Progenitor cell of endocrine pancreas (in vitro differentiated cells): ENCODE data around the gene LGALS3. TPM values are rescaled to one million over a fixed set of nuclear protein-coding genes. Genes with fewer than 3 reads are reported as not detected.
A peak's percentile ranks its signal among the peaks of the same experiment; 100 is the strongest.

ENCODE experiments used
- DNase-seq: peaks from one replicate; pipeline ENCODE4 v3.0.0; 2021; ENCODE audit warnings: low spot score; ENCODE audit not compliant: unreplicated experiment
- H3K27ac Mint-ChIP-seq: 2 replicates; pipeline ENCODE4 v1.8.0; 2021; ENCODE audit warnings: mild to moderate bottlenecking, moderate library complexity, mixed read lengths
- H3K27me3 Mint-ChIP-seq: 2 replicates; pipeline ENCODE4 v1.8.0; 2021; ENCODE audit warnings: mixed read lengths
- H3K36me3 Mint-ChIP-seq: 2 replicates; pipeline ENCODE4 v1.8.0; 2022; ENCODE audit warnings: mixed read lengths; ENCODE audit not compliant: insufficient read depth
- H3K4me1 Mint-ChIP-seq: 2 replicates; pipeline ENCODE4 v1.8.0; 2021; ENCODE audit warnings: low read depth, mixed read lengths
- H3K4me3 Mint-ChIP-seq: 2 replicates; pipeline ENCODE4 v1.8.0; 2021; ENCODE audit warnings: low read depth, mild to moderate bottlenecking, moderate library complexity, mixed read lengths
- H3K9me3 Mint-ChIP-seq: 2 replicates; pipeline ENCODE4 v1.8.0; 2021; ENCODE audit warnings: low read depth, mixed read lengths
- CTCF ChIP-seq: fragments of 200-600 bp; sonication (generic); IDR thresholded peaks from one replicate; pipeline ENCODE4 v1.5.0; 2021; ENCODE audit warnings: antibody characterized with exemption, mild to moderate bottlenecking; ENCODE audit not compliant: unreplicated experiment
- total RNA-seq: library from RNA; stranded (reverse); gene quantifications from 2 replicates; pipeline ENCODE4 v1.2.1, GENCODE V29; 2021

LGALS3 gene
- total RNA-seq, 1 donor from 2014 or later = 27.0 TPM

DNA sequence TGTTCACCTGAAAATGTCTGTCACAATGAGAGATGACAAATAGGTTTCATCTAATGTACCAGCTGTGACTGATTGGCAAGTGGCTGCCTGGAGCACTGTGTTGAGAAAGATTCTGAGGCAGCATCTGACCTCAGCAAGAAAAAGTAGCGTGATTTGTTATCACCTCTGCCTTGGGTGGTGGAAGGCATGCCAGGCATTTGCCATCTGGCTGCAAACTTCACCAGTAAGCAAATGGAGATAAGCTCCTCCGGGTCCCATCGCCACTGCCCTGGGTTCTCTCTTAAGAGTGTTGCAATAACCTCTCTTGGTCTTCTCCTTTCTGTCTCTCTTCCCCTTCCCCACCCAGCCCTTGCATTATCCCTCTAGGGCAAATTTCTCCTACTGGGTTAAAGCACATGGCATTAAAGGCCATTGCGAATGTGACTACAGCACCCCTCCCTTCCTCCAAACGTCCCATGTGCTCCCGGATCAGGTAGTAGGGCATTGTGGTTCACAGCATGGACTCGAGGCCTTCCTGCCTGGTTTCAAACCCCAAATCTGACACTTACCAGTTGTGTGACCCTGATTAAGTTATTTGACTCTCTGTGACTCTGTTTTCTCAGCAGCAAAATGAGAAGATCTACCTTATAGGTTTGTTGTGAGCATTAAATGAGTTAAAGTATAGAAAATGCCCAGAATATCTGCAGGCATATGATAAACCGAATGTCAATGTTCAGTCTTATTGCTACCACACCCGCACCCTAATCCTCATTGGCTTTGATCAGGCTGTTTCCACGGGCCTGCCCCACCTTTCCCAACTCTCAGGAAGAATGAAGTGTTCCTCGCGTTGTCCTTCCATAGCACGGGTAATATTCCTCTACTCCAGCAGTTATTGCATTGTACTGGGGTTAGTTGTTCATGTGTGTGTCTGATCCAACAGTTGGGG is 8.2 kb upstream of the LGALS3 start:
- Mint-ChIP-seq H3K36me3 (no peaks in the 10 kb centered on the region), H3K27me3 (peaks cover 6% of the 10 kb centered on the region), H3K9me3 (no peaks in the 10 kb centered on the region), H3K27ac (no peak overlapping the region), H3K4me3 (no peak overlapping the region), H3K4me1 (peaks cover 30% of the 10 kb centered on the region)
- DNase-seq = no peak
- TF ChIP-seq CTCF = no peak

GRCh38 chr14:55121628-55122439 is 7.2 kb upstream of the LGALS3 start:
- no peak overlapping the region for H3K27ac Mint-ChIP-seq
- peaks cover 21% of the 10 kb centered on the region for H3K4me1 Mint-ChIP-seq
- H3K36me3 Mint-ChIP-seq = no peaks in the 10 kb centered on the region
- TF ChIP-seq CTCF = no peak
- peaks cover 7% of the 10 kb centered on the region for H3K27me3 Mint-ChIP-seq
- H3K9me3 Mint-ChIP-seq = no peaks in the 10 kb centered on the region
- DNase-seq = no peak
- H3K4me3 Mint-ChIP-seq = no peak overlapping the region

- no peak for TF ChIP-seq CTCF
- peaks cover 27% of the 10 kb centered on the region for H3K4me1 Mint-ChIP-seq
- DNase-seq = no peak
- H3K27me3 Mint-ChIP-seq = peaks cover 10% of the 10 kb centered on the region
- no peaks in the 10 kb centered on the region for H3K9me3 Mint-ChIP-seq
- H3K4me3 Mint-ChIP-seq = no peak overlapping the region
- H3K27ac Mint-ChIP-seq = peak overlapping the region; percentile 31
- no peaks in the 10 kb centered on the region for H3K36me3 Mint-ChIP-seq
These were observed 6.5 kb upstream of the LGALS3 start for GRCh38 chr14:55122440-55122986.

DNA sequence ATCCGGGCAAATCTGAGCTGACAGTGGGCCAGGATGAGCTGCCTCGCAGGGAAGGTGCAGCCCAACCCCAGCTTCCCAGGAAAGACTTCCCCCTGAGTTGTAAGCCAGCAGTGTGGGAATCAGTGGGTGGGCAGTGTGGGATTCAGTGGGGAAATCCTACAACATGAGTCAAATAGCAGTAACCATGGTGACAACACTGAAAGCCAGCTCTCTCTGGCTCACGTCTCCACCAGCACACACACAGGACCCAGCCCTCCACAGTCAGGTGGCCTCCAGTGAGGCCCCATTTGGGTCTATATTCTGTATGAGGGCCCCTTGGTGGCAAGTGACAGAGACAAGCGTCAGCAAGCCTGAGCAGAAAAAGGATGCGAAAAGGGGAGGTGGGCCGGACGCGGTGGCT is 6.0 kb upstream of the LGALS3 start:
- H3K4me3 Mint-ChIP-seq = no peak overlapping the region
- no peak for DNase-seq
- peaks cover 32% of the 10 kb centered on the region for H3K4me1 Mint-ChIP-seq
- TF ChIP-seq CTCF = no peak
- H3K27me3 Mint-ChIP-seq = peaks cover 10% of the 10 kb centered on the region
- H3K9me3 Mint-ChIP-seq = no peaks in the 10 kb centered on the region
- peak overlapping the region; percentile 31 for H3K27ac Mint-ChIP-seq
- no peaks in the 10 kb centered on the region for H3K36me3 Mint-ChIP-seq
